Psoas muscle (tissue), 8 donors: ENCODE results near the gene LRRC1. TPM values are rescaled to one million over a fixed set of nuclear protein-coding genes. Genes with fewer than 3 reads are reported as not detected.

Source experiments
- ATAC-seq, 4 donors: fragments of 200-7000 bp; cut with Tn5 transposase; one replicate each; pipeline ENCODE4 v1.9.1; 2020; ENCODE audit warnings: moderate library complexity in 3 of 4, mild to moderate bottlenecking in 2 of 4
- DNase-seq, 2 donors: peaks; one replicate each; pipeline ENCODE4 v3.0.0-alpha.2; 2020
- H3K27ac ChIP-seq: fragments of 200-600 bp; one replicate; pipeline ENCODE4 v1.8.0; 2022
- H3K27me3 ChIP-seq, 3 donors: fragments of 200-600 bp in 1 of 3; one replicate each; pipeline versions ENCODE4 v1.6.1 to v1.8.0; 2013 to 2022; ENCODE audit warnings: low read length in 2 of 3, mild to moderate bottlenecking in 2 of 3, moderate library complexity in 1 of 3; ENCODE audit not compliant: insufficient read depth in 3 of 3
- H3K36me3 ChIP-seq, 2 donors: fragments of 200-600 bp in 1 of 2; one replicate each; pipeline versions ENCODE4 v1.6.1 to v1.8.0; 2013 to 2022; ENCODE audit warnings: low read depth in 1 of 2, mild to moderate bottlenecking in 1 of 2, moderate library complexity in 1 of 2; ENCODE audit not compliant: insufficient read depth in 1 of 2
- H3K4me1 ChIP-seq: fragments of 200-600 bp; one replicate; pipeline ENCODE4 v1.8.0; 2022
- H3K4me3 ChIP-seq: fragments of 200-600 bp; one replicate; pipeline ENCODE4 v1.8.0; 2022; ENCODE audit warnings: mild to moderate bottlenecking
- H3K9me3 ChIP-seq: fragments of 200-600 bp; one replicate; pipeline ENCODE4 v1.8.0; 2022
- CTCF ChIP-seq: fragments of 200-600 bp; IDR thresholded peaks from one replicate; pipeline ENCODE4 v1.8.0; 2022; ENCODE audit warnings: antibody characterized with exemption
- WGBS, 3 donors: extraction: QIAGEN DNeasy Blood & Tissue Kit; methylation state at CpG; one replicate each; pipeline versions ENCODE4 v1.1.6 to v1.1.7; 2013; 5-methylcytosine and 5-hydroxymethylcytosine counted together
- intact Hi-C, 2 donors: fragments of 100-400 bp; cut with DNase I; formaldehyde crosslinking; loops; one replicate each; pipeline versions ENCODE4 v1.11.0 to v1.14.2; 2022
- polyA plus RNA-seq, 3 donors: library from polyadenylated mRNA; stranded (reverse); fragments of 200-250 nt; gene quantifications; one replicate each; pipeline ENCODE4 v1.2.3, GENCODE V29; 2013
- total RNA-seq, 4 donors: library from RNA; stranded (reverse); fragmentation: NEBNext Ultra II Directional in 2 of 4; extraction: Animal tissue kit (Norgen Biotek cat#: 25700) in 2 of 4; gene quantifications; one replicate each; pipeline versions ENCODE4 v1.2.1 to v1.2.4, GENCODE V29; 2021 to 2023
- donor health status: healthy with polysubstance abuse.
- donor health status: DM: no; HTN: no; CAD: no; lungs with moderate emphysema.
- donor health status: Bipolar disorder and iron deficiency.
- donor health status: healthy.
- donor health status: DM: yes; HTN: yes; CAD: no.
- donor health status: DM: no; HTN: no; CAD: no.
- donor health status: DM: no; HTN: no; CAD: no.
- donor health status: DM: yes; HTN: yes; CAD: no.

The LRRC1 gene
- total and polyA plus RNA-seq, 7 donors = 0.39 to 1.1 (median 0.46) TPM

DNA sequence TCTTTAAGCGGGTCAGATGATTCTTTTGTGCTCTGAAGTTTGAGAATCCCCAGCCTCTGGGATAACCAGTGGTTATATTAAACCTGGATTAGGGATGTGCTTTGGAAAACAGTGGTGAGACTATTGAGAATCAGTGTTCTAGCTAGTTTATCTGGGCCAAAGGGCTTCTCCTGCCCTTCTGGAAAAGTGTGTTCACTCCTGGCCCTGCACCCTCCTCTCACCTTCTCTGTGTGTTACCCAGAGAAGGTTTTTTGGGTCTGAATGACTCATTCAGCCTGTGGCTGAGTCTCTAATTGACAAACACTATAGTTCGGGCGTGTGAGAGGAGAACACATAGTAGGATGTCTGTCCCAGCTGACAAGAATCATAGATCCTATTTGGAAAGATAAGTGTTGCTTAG lies 66.7 kb downstream of the LRRC1 start:
- Histone ChIP-seq H3K27me3 (no peaks in the 10 kb centered on the region), H3K4me1 (no peaks in the 10 kb centered on the region), H3K27ac (no peak overlapping the region), H3K36me3 (no peaks in the 10 kb centered on the region), H3K9me3 (no peaks in the 10 kb centered on the region), H3K4me3 (no peak overlapping the region)
- ATAC-seq (no peak), DNase-seq (no peak)
- WGBS, 3 donors = 91 to 95% (median 92%) methylated on average over 3 of the region's 3 CpGs
- intact Hi-C loops = no loop called here
- no peak for TF ChIP-seq CTCF

DNA sequence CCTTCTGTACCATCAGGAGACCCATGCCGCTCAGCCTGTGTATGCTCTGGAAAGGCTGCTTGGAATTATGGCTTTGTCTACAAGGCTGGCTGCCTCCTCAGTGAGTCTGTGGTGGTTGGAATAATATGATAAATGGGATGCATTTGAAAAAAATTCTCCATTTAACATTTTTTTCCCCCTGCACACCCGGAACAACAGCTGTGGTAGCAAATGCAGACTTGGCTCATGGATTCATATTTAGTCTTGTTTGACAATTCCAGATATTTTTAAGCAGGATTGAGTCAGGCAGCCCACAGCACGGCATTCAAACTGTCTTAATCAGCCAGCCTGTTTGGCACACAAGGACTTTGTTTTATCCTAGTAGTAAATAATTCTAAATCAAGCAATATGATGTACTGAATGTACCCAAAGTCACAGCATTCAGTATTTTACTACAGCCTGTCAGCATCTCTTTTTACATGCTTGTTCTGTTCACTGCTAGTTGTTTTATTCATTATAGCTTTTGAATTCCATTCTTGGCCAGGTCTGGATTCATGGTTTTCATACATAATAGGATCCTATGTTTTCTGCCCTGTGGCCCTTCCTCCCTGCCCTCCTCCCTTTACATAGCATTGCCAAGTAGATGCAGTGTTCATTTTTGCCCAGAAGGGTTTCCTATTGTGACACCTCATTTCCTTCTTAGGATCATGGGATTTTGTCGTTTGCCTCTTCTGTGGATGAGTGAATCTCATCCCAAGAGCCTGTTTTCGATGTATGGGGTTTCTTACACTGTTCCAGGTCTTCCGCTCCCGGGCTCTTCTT lies 68.1 kb downstream of the LRRC1 start:
- 33 to 49% (median 41%) methylated on average over 7 of the region's 7 CpGs for WGBS, 3 donors
- no peaks in the 10 kb centered on the region for H3K9me3 ChIP-seq
- intact Hi-C loops = no loop called here
- H3K4me3 ChIP-seq = no peak overlapping the region
- no peak for DNase-seq
- no peak overlapping the region for H3K27ac ChIP-seq
- H3K27me3 ChIP-seq = no peaks in the 10 kb centered on the region
- TF ChIP-seq CTCF = no peak
- no peaks in the 10 kb centered on the region for H3K4me1 ChIP-seq
- no peaks in the 10 kb centered on the region for H3K36me3 ChIP-seq
- no peak for ATAC-seq

DNA sequence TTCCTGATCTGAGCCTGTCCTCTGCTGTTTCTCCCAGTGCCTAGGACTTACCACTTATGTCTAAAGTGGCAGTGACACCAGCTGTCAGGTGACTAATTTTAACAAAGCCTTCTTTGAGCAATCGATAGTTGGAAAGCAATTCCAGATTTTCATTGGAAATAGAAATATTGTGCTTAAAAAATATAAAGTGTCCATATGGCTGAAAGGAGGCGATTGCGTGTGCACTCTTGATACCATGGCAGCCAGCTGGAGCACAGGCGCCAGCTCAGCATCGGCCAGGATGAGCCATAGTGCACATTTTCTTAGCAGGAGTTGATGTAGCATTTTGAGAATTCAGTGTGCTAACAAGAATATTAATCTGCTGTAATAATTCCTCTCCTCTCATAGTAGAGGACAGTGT lies 70.0 kb downstream of the LRRC1 start:
- H3K9me3 ChIP-seq = no peaks in the 10 kb centered on the region
- H3K4me1 ChIP-seq = no peaks in the 10 kb centered on the region
- no peak overlapping the region for H3K27ac ChIP-seq
- DNase-seq = no peak
- no peaks in the 10 kb centered on the region for H3K36me3 ChIP-seq
- intact Hi-C loops = no loop called here
- WGBS, 3 donors = 87 to 88% (median 87%) methylated on average over 5 of the region's 5 CpGs
- no peak overlapping the region for H3K4me3 ChIP-seq
- TF ChIP-seq CTCF = no peak
- H3K27me3 ChIP-seq = no peaks in the 10 kb centered on the region
- ATAC-seq = no peak

GRCh38 chr6:53866226-53866625 lies 71.4 kb downstream of the LRRC1 start:
- Histone ChIP-seq H3K27ac (no peak overlapping the region), H3K27me3 (no peaks in the 10 kb centered on the region), H3K4me1 (no peaks in the 10 kb centered on the region), H3K9me3 (no peaks in the 10 kb centered on the region), H3K4me3 (no peak overlapping the region), H3K36me3 (no peaks in the 10 kb centered on the region)
- 47 to 57% (median 53%) methylated on average over 4 of the region's 4 CpGs for WGBS, 3 donors
- intact Hi-C loops = no loop called here
- ATAC-seq (no peak), DNase-seq (no peak)
- TF ChIP-seq CTCF = no peak

- H3K27me3 ChIP-seq = no peaks in the 10 kb centered on the region
- no peak overlapping the region for H3K4me3 ChIP-seq
- no peak for TF ChIP-seq CTCF
- ATAC-seq (no peak), DNase-seq (no peak)
- H3K4me1 ChIP-seq = no peaks in the 10 kb centered on the region
- H3K36me3 ChIP-seq = no peaks in the 10 kb centered on the region
- no peak overlapping the region for H3K27ac ChIP-seq
- peaks cover 3% of the 10 kb centered on the region for H3K9me3 ChIP-seq
- intact Hi-C loops = no loop called here
These were observed 73.8 kb downstream of the LRRC1 start for GRCh38 chr6:53868626-53869025.
